NCI-H1105 (cell line): ENCODE measurements around the gene LRMDA.
A peak's percentile ranks its signal among the peaks of the same experiment; 100 is the strongest.

Experiments used
- DNase-seq: peaks from one replicate; lab custom pipeline; 2025; lab: John Stamatoyannopoulos, UW

Gene LRMDA

GRCh38 chr10:75431180-75432111 is at the start of gene LRMDA:
LRMDA (plus strand) TSS chr10:75431624.
- DNase-seq: no peak

- no peak for DNase-seq
These were observed 45.3 kb upstream of the LRMDA start for GRCh38 chr10:75386128-75386527.

DNA sequence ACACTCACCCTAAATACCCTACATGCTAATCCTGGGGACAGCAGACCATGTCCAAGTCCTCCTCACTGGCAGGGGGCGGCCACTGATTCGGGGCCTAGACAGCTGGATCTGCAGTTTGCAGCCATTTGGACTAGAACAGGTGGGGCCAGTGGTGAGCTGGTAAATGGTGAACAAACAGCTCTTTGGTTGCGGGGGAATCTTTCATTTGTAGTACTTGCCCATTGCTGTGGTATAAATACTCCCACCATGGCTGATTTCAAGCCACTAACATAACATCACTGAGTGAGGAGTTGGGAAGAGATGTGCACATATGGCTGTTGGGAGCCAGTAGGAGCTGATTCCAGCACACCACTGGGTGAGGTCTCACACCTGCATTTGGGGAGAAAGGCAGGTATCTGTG is 43.3 kb upstream of the LRMDA start:
- no peak for DNase-seq

GRCh38 chr10:75390178-75390577 is 41.2 kb upstream of the LRMDA start:
- DNase-seq: no peak

- DNase-seq: no peak
These were observed 39.2 kb upstream of the LRMDA start for GRCh38 chr10:75392271-75392670.

- DNase-seq: no peak
These were observed 38.7 kb upstream of the LRMDA start for GRCh38 chr10:75392744-75393143.

DNA sequence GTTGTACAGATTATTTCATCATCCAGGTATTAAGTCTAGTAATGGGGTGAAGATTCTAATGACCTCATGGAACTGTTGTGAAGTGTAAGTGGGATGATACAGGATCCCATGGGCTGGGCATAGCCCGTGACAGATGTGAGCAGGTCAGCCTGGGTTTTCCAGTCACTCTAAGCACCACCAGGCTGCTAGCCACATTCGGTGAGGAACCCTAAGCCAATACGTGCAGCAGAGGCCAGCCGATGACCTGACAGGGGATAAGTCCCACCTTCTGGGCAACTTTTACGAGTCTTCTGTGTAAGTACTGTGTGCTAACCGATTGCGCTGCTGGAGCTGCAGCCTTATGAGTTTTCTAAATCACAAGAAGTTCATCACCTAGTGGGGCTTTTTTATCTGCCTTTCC is 37.2 kb upstream of the LRMDA start:
- no peak for DNase-seq

- DNase-seq: no peak
These were observed 36.1 kb upstream of the LRMDA start for GRCh38 chr10:75395066-75395931.

GRCh38 chr10:75395932-75396630 is 35.3 kb upstream of the LRMDA start:
- no peak for DNase-seq

GRCh38 chr10:75396631-75397495 is 34.6 kb upstream of the LRMDA start:
- no peak for DNase-seq

DNA sequence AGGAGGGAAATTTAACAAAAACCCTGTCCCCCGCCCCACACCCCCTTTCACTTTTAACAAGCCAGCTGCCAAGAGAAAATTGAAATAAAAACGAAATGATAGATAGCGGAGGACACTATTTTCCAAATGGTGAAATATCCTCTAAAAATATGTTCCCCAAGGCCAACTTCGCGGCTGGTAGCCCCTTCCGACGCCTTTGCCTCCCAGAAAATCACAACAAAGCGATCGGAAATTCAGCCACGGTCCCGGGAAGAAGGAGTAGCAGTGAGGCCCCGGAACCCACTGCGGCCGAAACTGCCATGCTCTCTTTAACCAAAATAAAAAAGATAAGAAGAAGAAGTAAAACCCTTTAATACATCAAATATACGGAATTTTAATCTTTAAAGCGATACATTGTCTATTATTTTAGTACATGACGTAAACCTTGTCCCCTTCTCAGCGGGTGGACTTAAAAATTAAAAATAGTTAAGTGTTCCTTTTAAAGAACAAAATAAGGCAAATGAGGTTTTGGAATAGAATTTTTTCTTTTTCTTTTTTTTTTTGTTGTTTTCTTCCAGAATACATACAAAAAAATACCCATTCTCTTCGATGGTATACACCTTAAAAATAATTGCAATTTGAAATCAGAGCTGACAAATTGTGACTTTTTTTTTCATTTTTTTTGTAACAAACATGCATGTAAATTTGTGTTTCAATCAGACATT is 33.8 kb upstream of the LRMDA start:
- DNase-seq: no peak

DNA sequence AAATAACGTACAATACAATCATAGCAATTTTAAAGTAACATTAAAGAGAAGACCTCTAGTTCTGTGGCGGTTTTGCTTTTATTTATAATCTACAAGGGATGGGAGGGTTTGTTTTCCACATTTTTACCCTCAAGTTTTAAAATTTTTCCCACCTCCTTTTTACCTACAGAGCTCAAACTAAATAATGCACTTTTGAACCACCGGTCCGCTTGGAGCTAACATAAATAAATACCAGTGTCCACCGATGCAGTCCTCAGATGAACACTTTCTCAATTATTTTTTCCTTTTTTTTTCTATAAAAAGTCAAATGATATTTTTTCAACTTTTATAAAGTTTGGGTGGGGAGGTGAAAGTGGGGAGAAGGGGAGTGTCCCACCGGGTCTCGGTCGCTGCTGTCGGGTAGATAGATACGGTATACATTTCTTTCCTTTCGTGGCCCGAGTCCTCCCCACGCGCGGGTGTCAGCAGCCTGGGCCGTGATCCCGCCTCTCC is 33.2 kb upstream of the LRMDA start:
- no peak for DNase-seq

- no peak for DNase-seq
These were observed 32.5 kb upstream of the LRMDA start for GRCh38 chr10:75398692-75399460.

GRCh38 chr10:75399461-75400162 is 31.8 kb upstream of the LRMDA start:
- DNase-seq: no peak

DNA sequence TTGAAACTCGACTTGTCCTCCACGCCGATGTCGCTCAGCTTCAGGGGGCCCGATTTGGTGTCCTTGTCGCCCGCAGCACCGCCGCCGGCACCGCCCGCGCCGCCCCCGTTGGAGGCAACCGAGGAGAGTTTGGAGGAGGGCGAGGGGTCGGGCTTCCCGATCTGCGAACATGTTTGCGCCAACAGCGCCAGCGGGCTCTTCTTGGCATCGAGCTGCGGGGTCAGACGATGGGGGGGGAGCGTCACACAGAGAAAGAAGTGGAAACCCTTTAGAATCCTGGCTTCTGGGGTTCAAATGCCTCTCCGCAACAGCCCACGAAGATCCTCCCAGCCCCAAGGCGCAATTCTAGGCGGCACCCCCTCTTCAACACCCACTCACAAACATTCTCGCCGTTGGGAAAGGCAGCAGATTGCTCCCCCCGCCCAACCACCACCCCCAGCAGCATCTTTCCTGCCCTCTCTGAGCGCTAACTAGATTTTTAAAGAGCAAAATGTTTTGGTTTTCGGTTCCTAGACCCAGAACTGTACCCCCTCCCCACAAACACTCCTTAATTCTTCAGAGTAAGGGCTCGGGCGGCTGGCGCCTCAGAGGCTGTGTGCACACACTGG is 31.2 kb upstream of the LRMDA start:
- no peak for DNase-seq

GRCh38 chr10:75400771-75401568 is 30.5 kb upstream of the LRMDA start:
- no peak for DNase-seq

GRCh38 chr10:75401569-75402485 is 29.6 kb upstream of the LRMDA start, which contains the start of gene ZNF503:
ZNF503 (minus strand) TSS chr10:75401764; CDS start chr10:75401419, 345 bp downstream.
- DNase-seq: peak; percentile 93
